Measurements from ENCODE around the gene ADGRL2. TPM values are rescaled to one million over a fixed set of nuclear protein-coding genes. Genes with fewer than 3 reads are reported as not detected.

Gene ADGRL2
- total RNA-seq, 1 donor, result 104 TPM

DNA sequence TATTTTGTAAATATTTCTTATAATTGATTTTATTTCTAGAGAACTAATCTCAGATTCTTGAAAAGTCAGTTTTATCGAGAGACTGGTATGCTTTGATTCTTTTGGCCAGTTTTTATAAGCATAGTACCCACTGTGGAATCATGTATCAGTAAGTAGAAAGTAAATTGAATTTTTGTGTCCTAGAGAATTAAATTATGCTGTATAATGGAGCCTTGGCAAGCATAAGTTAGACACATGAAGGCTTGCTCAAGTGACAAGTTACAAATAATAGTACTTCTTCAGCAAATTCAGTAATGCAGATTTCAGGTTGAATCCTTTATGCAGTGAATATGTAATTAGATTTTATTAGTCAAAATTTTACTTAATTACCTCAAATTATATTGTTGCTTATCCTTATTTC, 40.1 kb downstream of the ADGRL2 start:
- no peak overlapping the region for H3K4me3 ChIP-seq (ENCODE audit: low read depth, low read length)
- no peak for DNase-seq (ENCODE audit: low read depth)
- TF ChIP-seq, protein P1, sequence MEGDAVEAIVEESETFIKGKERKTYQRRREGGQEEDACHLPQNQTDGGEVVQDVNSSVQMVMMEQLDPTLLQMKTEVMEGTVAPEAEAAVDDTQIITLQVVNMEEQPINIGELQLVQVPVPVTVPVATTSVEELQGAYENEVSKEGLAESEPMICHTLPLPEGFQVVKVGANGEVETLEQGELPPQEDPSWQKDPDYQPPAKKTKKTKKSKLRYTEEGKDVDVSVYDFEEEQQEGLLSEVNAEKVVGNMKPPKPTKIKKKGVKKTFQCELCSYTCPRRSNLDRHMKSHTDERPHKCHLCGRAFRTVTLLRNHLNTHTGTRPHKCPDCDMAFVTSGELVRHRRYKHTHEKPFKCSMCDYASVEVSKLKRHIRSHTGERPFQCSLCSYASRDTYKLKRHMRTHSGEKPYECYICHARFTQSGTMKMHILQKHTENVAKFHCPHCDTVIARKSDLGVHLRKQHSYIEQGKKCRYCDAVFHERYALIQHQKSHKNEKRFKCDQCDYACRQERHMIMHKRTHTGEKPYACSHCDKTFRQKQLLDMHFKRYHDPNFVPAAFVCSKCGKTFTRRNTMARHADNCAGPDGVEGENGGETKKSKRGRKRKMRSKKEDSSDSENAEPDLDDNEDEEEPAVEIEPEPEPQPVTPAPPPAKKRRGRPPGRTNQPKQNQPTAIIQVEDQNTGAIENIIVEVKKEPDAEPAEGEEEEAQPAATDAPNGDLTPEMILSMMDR (IDR thresholded peaks at IDR 0.05; ENCODE audit: insufficient read depth, low read length), result no peak

DNA sequence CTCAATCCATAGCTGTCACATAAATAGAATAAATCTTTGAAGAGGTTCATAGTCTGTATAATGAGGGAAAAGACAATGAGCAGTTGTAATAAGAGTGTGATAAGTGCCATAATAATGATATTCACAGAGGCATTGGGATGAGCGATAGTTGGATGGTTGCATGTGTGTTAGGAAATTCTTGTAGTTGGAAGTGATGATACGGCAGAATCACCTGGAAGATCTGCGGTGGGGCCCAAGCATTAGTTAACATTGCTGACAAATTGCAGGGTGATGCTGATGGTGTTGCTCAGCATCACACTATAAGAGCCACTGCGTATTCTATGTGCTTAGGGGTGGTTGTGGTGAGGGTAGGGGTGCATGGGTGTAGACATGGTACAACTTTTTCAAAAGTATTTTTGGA, 41.1 kb downstream of the ADGRL2 start:
- no peak overlapping the region for H3K4me3 ChIP-seq (ENCODE audit: low read depth, low read length)
- no peak for DNase-seq (ENCODE audit: low read depth)
- TF ChIP-seq, protein P1 (IDR thresholded peaks at IDR 0.05; ENCODE audit: insufficient read depth, low read length), result no peak

DNA sequence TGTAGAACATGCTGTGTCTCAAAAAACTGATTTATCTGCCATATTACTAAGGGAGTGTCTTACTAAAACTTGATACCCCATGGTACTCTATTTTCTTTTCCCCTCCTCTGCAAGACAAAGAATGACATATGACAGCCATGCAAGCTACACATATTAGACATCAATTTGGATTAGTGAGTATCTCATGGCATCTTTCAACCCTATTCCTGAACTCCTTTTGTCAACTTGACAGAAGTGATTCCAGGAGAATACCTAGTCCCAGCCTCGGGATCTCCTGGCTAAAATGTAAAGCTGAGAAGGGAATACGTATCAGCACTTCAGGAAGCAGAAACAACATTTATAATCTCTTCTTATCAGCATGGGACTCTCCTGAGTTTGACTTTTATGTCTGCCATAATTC, 43.7 kb downstream of the ADGRL2 start:
- TF ChIP-seq, protein P1 (IDR thresholded peaks at IDR 0.05; ENCODE audit: insufficient read depth, low read length), result no peak
- no peak for DNase-seq (ENCODE audit: low read depth)
- no peak overlapping the region for H3K4me3 ChIP-seq (ENCODE audit: low read depth, low read length)

DNA sequence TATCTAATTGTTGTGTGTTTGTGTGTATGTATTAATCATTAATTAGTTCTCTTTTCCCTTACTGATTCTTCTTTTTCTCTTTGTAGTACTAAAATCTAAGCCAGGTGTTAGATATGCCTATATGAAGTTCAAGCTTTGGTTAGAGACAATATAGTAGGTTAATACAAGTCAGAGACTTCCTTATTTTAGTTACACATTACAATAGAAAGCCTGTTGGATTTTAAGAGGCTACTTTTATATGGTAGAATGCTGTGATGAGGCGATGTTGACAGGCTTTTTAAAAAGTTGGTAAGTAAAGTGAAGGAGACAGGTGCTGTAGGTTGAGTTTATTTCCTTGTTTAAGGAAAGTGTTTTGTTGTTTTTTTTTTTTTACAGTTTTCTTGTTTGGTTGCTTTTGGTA, 45.9 kb downstream of the ADGRL2 start:
- DNase-seq (ENCODE audit: low read depth), result no peak
- no peak overlapping the region for H3K4me3 ChIP-seq (ENCODE audit: low read depth, low read length)
- TF ChIP-seq, protein P1 (IDR thresholded peaks at IDR 0.05; ENCODE audit: insufficient read depth, low read length), result no peak

DNA sequence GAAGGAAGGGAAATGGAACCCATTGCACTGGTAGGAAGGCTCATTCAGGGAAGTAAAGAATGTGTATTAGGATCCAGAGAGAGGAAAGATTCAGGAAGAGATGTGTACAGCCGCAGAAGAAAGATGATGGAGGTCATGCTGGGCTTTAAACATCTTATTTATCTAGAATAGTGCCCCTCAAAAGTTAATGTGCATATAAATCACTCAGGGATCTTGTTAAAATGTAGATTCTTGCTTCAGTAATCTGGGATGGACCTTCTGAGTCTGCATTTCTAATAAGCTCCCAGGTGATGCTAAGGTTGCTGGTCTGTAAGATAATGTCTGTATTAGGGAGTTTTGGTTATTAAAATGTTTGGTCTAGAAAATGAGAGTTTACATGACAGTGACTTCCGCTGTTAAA, 46.3 kb downstream of the ADGRL2 start:
- H3K4me3 ChIP-seq (ENCODE audit: low read depth, low read length), result no peak overlapping the region
- DNase-seq (ENCODE audit: low read depth), result no peak
- TF ChIP-seq, protein P1 (IDR thresholded peaks at IDR 0.05; ENCODE audit: insufficient read depth, low read length), result no peak

DNA sequence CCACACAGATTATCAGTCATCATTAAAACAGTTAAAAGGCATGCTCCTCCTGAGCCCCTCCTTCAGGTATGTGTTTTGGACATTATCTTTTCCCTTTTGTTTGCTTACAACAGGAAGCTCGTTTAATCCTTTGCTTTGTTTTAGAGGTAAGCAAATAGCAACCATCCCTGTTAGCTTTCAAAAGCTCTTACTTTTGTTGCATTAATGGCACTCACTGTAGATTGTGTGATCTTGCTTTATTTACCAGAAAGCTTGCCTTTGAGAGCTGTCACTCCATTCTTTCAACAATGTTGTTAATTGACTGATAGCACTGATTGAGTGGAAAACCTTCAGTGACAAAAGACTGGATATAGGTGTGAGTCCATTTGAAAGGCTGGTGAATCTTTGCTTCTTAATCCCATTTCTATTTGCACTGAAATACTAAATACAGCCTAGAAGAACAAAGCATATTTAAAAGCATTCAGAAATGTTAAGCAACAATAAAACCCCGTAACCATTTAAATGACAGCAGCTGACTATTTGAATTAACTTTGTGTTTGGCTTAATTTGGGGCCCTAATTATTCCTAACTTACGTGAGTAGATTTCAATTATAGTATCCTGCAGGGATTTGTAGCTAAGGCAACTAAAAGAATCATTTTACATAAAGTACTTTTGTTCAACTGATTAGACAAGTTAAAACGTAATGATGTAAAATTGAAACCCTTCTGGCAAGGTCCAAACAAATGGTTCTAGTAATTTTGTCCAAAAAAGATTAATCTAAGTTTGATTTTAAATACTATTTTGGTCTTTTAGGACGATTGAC, 48.3 kb downstream of the ADGRL2 start:
- H3K4me3 ChIP-seq (ENCODE audit: low read depth, low read length), result no peak overlapping the region
- no peak for DNase-seq (ENCODE audit: low read depth)
- TF ChIP-seq, protein P1 (IDR thresholded peaks at IDR 0.05; ENCODE audit: insufficient read depth, low read length), result no peak

DNA sequence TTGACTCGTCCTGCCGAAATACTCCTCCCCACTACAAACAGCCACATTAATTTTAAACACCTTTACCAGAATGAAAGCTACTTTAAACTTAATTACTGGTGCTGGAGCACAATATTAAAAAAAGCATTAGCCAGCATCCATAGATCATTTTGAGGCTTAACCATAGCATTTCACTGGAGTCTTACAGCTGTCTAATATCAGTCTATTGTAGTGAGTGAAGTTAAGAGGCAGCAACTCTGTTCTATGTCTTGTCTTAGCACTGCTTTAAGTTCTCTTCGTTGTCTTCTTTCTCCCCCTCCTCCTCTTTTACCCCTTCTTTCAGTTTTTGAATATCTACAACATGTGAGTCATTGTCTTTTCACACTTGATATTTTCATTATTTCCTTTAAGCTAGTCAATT, 49.3 kb downstream of the ADGRL2 start:
- TF ChIP-seq, protein P1 (IDR thresholded peaks at IDR 0.05; ENCODE audit: insufficient read depth, low read length), result no peak
- no peak for DNase-seq (ENCODE audit: low read depth)
- H3K4me3 ChIP-seq (ENCODE audit: low read depth, low read length), result no peak overlapping the region

Data from fibroblast of the aortic adventitia (primary cell).